GM18907 (cell line): ENCODE measurements around the gene BCL2L15.

Source experiments
- ATAC-seq: cut with Tn5 transposase; IDR thresholded peaks from one replicate; pipeline ENCODE4 v1.9.1; 2021; ENCODE audit warnings: mild to moderate bottlenecking, moderate library complexity; ENCODE audit not compliant: unreplicated experiment

Gene BCL2L15

GRCh38 chr1:113887402-113888175 is at the start of gene BCL2L15:
TSS of gene BCL2L15 (minus strand) at chr1:113887581. CDS start at chr1:113887375, 206 bp downstream.
- ATAC-seq, result peak; percentile 60

DNA sequence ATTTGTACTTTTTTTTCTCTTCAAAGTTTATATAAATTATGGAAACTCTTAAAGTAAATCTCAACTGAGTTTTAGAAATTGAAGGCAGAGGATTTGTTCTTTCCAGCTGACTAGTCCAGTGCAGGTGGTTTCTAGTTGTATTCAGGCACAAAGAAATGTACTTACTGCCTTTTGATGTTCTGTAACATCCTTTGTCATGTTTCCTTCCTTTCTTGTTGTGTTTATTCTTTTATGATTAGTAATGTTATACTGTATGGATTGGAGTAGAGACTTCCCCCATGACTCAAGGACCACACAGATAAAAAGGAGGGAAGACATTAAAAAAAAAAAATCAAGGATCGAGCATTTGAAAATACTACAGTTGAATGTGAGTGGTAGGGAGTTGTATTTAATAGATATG is 49.8 kb upstream of the BCL2L15 start:
- ATAC-seq, result no peak

- ATAC-seq, result no peak
Measured at GRCh38 chr1:113935970-113936369, 48.6 kb upstream of the BCL2L15 start.

- no peak for ATAC-seq
Measured at GRCh38 chr1:113935176-113935575, 47.8 kb upstream of the BCL2L15 start.

- ATAC-seq, result no peak
Measured at GRCh38 chr1:113934511-113935055, 47.2 kb upstream of the BCL2L15 start.

GRCh38 chr1:113934006-113934405 is 46.6 kb upstream of the BCL2L15 start:
- ATAC-seq, result no peak

DNA sequence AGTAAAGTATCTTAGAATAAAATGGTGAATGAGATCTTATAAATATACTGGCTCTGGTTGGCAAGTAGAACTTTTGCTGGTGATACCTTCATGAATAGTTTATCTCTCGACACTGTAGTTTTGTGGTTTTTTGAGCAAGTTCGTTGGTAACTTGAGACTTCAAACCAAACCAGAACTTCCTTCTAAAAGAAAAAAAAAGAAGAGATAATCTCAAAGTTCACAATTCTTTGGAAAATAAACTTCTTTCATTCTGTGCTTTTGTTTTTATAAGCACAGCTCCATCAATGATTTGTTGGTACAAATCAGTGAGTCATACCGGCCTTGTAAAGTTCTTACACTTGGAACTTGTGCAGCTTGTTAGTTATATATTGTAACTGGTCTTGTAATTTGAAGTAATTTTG is 44.1 kb upstream of the BCL2L15 start:
- no peak for ATAC-seq

DNA sequence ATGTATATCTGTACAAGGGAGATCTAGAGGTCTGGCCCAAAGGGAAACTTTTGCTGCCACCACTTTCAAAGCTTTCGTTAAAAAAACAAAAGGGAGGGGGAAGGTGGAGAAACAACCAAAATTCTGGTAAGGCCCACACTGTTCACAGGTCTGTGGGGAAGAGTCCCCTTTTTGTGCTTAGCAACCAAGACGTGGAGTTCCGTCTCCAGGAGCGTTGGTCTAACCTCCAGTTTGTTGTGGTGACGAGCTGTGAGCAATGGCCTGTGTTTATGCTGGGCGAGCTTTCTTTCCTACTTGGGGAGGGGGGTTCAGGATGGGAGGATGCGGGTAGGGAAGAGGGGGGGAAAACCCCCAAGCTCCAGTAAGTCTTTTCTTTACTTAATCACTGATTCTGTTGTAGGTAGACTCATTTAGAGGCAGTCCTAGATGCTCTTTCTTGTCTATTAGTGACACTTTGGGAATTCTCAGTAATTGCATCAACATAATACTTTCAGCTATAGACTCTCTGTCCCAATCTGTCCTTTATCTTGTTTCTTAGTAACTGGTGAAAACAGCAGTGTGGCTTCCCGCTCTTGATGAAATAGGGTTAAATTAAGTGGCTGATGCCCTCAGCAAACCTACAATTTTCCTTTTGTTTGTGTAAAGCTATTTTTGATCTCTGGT is 43.2 kb upstream of the BCL2L15 start:
- peak; percentile 27 for ATAC-seq

DNA sequence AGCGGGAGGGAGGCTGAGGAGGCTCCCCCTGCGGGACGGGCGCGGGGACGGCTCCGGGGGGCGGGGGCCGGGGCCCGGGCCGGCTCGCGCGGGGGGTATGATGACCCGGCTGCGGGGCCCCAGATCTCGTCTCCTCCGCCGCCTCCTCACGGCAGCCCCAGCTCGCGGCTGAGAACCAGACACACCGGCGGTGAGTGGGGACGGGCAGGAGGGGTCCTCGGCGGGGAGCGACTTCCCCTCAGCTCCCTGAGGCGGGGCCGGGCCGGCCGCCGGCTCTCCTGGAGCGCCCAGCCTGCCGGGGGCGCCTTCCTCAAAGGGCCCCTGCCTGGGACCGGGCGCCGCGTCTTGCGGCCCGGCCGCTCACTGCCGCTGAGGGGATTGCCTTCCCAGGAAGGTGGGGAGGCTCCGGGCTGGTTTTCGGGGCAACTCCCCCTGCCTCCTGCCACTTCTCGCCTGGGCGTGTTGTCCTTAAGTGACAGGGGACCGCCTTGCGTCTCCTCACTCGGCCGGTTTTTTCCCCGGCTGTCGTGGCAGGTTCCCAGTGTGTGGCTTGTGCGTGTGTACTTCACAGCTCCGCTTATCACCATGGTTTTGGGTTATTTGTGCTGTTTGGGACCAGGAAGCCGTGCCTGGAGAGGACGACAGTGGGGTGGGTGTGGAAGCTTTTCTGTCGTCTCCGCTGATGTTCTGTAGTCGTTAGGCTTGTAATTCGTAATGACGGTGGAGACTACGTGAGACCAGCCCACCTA is 42.5 kb upstream of the BCL2L15 start:
- ATAC-seq, result peak; percentile 39

DNA sequence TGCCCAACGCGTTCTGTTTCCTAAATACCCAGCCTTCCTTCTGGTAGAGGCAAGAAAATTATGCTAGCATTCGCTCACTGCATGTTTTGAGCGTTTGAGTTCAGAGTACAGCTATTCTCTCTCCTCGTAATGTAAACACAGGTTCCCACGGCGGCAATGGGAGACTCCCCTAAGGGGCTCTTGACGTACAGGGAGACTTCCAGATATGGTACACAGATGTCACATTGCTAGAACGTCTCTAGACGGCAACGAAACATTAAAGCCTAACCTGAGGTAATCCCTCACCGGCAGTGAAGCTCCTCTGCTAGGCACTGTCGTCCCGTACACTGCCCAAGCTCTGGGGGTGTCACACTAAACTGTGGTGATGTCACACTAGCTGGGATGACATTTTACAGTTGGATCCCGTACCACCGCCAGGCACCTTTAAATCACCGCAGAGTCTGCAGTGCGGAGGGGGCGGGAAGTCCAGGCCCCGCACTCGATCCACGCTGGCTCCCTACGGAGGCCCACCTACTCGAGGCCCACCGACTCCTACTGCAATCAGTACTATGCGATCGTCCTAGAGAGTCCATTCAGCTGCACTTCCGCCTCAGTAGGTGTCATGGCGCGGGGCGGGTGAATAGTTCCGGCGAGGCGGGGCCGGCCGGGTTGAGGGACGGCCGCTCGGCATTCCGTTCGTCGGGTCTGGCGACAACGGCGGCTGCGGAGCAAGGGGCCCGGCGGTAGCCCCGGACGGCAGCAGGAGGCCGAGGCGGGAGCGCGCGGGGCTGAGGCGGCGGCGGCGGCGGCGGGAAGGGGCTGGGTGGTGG is 41.8 kb upstream of the BCL2L15 start, which contains the start of gene HIPK1:
Gene HIPK1, plus strand, starts transcription at position 384 of the 809 bp plus-strand sequence.
- peak; percentile 76 for ATAC-seq

- ATAC-seq, result peak; percentile 29
Measured at GRCh38 chr1:113928187-113928930, 41.0 kb upstream of the BCL2L15 start.

DNA sequence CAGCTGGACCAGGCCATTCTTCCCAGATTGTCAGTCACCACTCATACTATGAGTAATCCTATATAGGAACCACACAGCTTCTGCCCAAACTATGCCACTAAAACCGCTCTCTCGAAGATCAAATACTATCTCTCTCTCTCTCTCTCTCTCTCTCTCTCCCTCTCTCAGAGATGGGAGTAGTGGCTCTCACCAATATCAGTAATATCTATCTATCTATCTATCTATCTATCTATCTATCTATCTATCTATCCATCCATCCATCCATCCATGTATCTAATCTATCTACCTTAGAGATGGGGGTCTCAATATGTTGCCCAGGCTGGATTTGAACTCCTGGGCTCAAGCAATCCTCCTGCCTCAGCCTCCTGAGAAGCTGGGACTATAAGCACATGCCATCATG is 37.1 kb upstream of the BCL2L15 start:
- no peak for ATAC-seq

DNA sequence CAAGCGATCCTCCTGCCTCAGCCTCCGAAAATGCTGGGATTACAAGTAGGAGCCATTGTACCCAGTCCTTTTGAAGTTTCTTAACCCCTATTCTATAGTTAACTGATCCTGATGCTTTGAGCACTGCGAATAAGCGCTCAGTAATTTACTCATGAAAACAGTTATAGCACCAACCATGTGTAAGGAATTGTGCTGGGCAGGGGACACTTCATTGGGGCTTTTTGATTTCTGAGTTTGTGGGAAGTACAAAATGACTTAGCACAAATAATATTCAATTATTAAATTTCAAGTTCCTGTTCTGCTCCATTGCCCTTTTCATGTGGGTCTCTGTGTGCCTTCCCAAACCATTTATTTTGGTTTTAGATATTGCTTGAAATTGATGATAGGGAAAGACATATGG is 35.6 kb upstream of the BCL2L15 start:
- no peak for ATAC-seq

GRCh38 chr1:113918243-113918642 is 30.9 kb upstream of the BCL2L15 start:
- ATAC-seq, result no peak

DNA sequence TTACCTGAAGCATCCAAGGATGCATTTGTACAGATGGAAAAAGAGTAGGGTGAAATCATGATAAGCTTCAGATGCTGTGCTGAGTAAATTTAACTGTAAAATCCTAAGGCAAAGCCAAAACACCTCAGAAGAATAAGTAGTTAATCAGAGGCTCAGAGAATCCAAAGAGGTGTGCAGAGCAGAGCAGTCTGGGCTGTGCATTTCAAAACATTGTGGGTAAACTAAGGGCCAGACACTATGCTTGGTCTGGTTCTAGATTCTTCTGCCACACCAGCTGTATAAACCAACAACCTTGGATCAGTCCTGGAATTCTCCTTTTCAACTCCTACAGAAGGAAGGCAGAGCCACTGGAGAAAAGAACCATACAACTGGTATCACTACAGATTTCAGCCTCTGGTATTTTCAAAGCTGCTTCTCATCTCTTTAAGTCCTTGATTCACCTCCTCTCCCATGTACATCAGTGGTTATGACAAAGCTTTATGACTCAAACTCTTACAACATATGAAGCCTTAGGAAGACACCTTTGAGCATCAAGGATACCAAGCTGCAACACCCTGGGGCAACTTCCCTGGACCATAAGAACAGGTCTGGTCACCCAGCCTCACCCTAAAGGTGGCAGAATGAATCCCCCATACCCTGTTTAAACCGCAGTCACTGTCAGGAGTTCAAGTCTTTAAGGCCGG is 30.2 kb upstream of the BCL2L15 start:
- ATAC-seq, result no peak

- no peak for ATAC-seq
Measured at GRCh38 chr1:113916974-113917373, 29.6 kb upstream of the BCL2L15 start.

DNA sequence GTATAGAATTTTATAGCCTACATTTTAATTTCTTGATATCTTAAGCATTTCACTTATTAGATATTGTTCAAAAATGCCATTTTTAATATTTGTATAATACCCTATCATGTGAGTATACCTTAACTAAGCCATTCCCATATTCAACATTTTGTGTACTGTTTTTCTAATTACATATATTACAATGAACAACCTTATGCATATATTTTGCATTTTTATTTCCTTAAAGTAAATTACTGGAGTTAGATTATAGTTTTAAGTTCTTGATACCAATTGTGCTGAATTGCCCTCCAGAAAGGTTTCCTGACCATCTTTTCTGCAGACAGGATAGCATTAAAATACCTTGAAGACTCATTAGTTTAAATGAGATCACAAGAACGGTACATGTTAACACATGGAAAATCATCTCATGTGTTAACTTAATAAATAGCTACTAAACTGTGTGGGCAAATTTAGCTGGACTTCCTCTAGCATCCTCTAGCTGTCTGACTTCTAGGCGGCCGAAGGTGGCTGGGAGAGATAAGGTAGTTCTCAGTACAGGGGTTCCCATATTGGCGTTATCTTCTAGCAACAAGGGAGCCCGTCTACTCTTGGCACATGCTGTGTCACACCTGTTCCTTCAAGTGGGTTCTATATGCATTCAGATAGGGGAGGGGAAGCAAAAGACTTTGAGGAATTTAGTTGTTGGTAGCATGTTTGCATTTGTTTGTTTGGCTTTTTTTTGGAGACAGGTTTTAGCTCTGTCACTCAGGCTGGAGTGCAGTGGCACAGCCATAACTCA is 26.7 kb upstream of the BCL2L15 start:
- ATAC-seq, result no peak

GRCh38 chr1:113913312-113913668 is 25.9 kb upstream of the BCL2L15 start:
- ATAC-seq, result no peak
